DMS53 (cell line): Measurements from ENCODE around the gene GPR132.

Experiments used
- DNase-seq: peaks from one replicate; lab custom pipeline; 2025; lab: John Stamatoyannopoulos, UW

The GPR132 gene

GRCh38 chr14:105061428-105062047 lies 3.7 kb downstream of the GPR132 start:
- no peak for DNase-seq

GRCh38 chr14:105060751-105061427 lies 4.3 kb downstream of the GPR132 start:
- DNase-seq = no peak

- DNase-seq = no peak
These were observed 5.2 kb downstream of the GPR132 start for GRCh38 chr14:105059925-105060565.

- DNase-seq = no peak
These were observed 6.0 kb downstream of the GPR132 start for GRCh38 chr14:105059035-105059924.

- DNase-seq = no peak
These were observed 6.7 kb downstream of the GPR132 start for GRCh38 chr14:105058521-105059034.

GRCh38 chr14:105056303-105056831 lies 8.9 kb downstream of the GPR132 start:
- no peak for DNase-seq

- no peak for DNase-seq
These were observed 9.4 kb downstream of the GPR132 start for GRCh38 chr14:105055736-105056302.

GRCh38 chr14:105055334-105055733 lies 9.9 kb downstream of the GPR132 start:
- no peak for DNase-seq

GRCh38 chr14:105053996-105054395 lies 11.2 kb downstream of the GPR132 start:
- no peak for DNase-seq

- DNase-seq = no peak
These were observed 11.8 kb downstream of the GPR132 start for GRCh38 chr14:105053421-105053820.

GRCh38 chr14:105052110-105052458 lies 13.1 kb downstream of the GPR132 start:
- no peak for DNase-seq

- no peak for DNase-seq
These were observed 13.8 kb downstream of the GPR132 start for GRCh38 chr14:105051182-105052109.

GRCh38 chr14:105050551-105050897 lies 14.7 kb downstream of the GPR132 start:
- DNase-seq = peak; percentile 80

- DNase-seq = no peak
These were observed 15.3 kb downstream of the GPR132 start for GRCh38 chr14:105049753-105050550.

- DNase-seq = no peak
These were observed 17.8 kb downstream of the GPR132 start for GRCh38 chr14:105047283-105048016.

GRCh38 chr14:105046891-105047282 lies 18.3 kb downstream of the GPR132 start:
- DNase-seq = no peak

GRCh38 chr14:105045710-105046326 lies 19.4 kb downstream of the GPR132 start:
- peak; percentile 88 for DNase-seq

- no peak for DNase-seq
These were observed 21.6 kb downstream of the GPR132 start for GRCh38 chr14:105043641-105044040.

GRCh38 chr14:105042813-105043212 lies 22.4 kb downstream of the GPR132 start:
- DNase-seq = peak; percentile 50
